MM.1S (cell line): ENCODE data around the gene SUPT4H1.

Experiments used
- DNase-seq: peaks from one replicate; pipeline ENCODE4 v3.0.0-alpha.2; 2015
- H2AFZ ChIP-seq: fragments of 300-600 bp; sonication (generic); 2 replicates; pipeline ENCODE4 v1.6.0; 2016; ENCODE audit warnings: antibody characterized with exemption, low read length
- H3F3A ChIP-seq: fragments of 300-600 bp; sonication (generic); 2 replicates; pipeline ENCODE4 v1.6.1; 2016; ENCODE audit warnings: mild to moderate bottlenecking, antibody characterized with exemption, low read length, moderate library complexity, mixed read lengths; ENCODE audit not compliant: insufficient read depth
- H3K27ac ChIP-seq: fragments of 300-600 bp; sonication (generic); 2 replicates; pipeline ENCODE4 v1.5.1; 2016; ENCODE audit warnings: mild to moderate bottlenecking, low read length
- H3K27me3 ChIP-seq: fragments of 300-600 bp; sonication (generic); replicated peaks from 2 replicates; pipeline ENCODE4 v1.6.0; 2016; ENCODE audit warnings: low read length; ENCODE audit not compliant: insufficient read depth
- H3K36me3 ChIP-seq: fragments of 300-600 bp; sonication (generic); replicated peaks from 2 replicates; pipeline ENCODE4 v1.6.1; 2016; ENCODE audit warnings: mild to moderate bottlenecking, low read length, mixed read lengths; ENCODE audit not compliant: insufficient read depth
- H3K4me1 ChIP-seq: fragments of 300-600 bp; sonication (generic); 2 replicates; pipeline ENCODE4 v1.6.1; 2016; ENCODE audit warnings: low read length, mixed read lengths
- H3K4me2 ChIP-seq: fragments of 300-600 bp; sonication (generic); 2 replicates; pipeline ENCODE4 v1.6.0; 2016; ENCODE audit warnings: low read depth, low read length
- H3K4me3 ChIP-seq: fragments of 300-600 bp; sonication (generic); 2 replicates; pipeline ENCODE4 v1.5.1; 2016; ENCODE audit warnings: low read length, mixed read lengths
- H3K79me2 ChIP-seq: fragments of 300-600 bp; sonication (generic); 2 replicates; pipeline ENCODE4 v1.6.1; 2016; ENCODE audit warnings: mixed run types, low read length, mixed read lengths
- H3K9ac ChIP-seq: fragments of 300-600 bp; sonication (generic); 2 replicates; pipeline ENCODE4 v1.6.1; 2016; ENCODE audit warnings: low read length, mixed read lengths
- H3K9me2 ChIP-seq: fragments of 300-600 bp; sonication (generic); replicated peaks from 2 replicates; pipeline ENCODE4 v1.6.1; 2016; ENCODE audit warnings: mild to moderate bottlenecking, low read length, mixed read lengths; ENCODE audit not compliant: insufficient read depth
- H3K9me3 ChIP-seq: fragments of 300-600 bp; sonication (generic); replicated peaks from 2 replicates; pipeline ENCODE4 v1.6.1; 2016; ENCODE audit warnings: mild to moderate bottlenecking, low read length, mixed read lengths; ENCODE audit not compliant: insufficient read depth
- H4K20me1 ChIP-seq: fragments of 300-600 bp; sonication (generic); 2 replicates; pipeline ENCODE4 v1.6.1; 2016; ENCODE audit warnings: mild to moderate bottlenecking, low read length, moderate library complexity, mixed read lengths; ENCODE audit not compliant: insufficient read depth
- EZH2 ChIP-seq: fragments of 300-600 bp; sonication (generic); optimal IDR thresholded peaks from 2 replicates; pipeline ENCODE3; 2017; ENCODE audit warnings: low read depth, mild to moderate bottlenecking, antibody characterized with exemption, low read length, mixed read lengths
- EZH2phosphoT487 ChIP-seq: fragments of 300-600 bp; sonication (generic); IDR thresholded peaks from 2 replicates; pipeline ENCODE4 v1.6.1; 2018; ENCODE audit warnings: antibody characterized with exemption, low read length
- TF ChIP-seq, protein P1 (sequence below): fragments of 300-600 bp; sonication (generic); IDR thresholded peaks from 2 replicates; pipeline ENCODE4 v1.5.1; 2016; ENCODE audit warnings: antibody characterized with exemption, low read length, mixed read lengths

The SUPT4H1 gene

DNA sequence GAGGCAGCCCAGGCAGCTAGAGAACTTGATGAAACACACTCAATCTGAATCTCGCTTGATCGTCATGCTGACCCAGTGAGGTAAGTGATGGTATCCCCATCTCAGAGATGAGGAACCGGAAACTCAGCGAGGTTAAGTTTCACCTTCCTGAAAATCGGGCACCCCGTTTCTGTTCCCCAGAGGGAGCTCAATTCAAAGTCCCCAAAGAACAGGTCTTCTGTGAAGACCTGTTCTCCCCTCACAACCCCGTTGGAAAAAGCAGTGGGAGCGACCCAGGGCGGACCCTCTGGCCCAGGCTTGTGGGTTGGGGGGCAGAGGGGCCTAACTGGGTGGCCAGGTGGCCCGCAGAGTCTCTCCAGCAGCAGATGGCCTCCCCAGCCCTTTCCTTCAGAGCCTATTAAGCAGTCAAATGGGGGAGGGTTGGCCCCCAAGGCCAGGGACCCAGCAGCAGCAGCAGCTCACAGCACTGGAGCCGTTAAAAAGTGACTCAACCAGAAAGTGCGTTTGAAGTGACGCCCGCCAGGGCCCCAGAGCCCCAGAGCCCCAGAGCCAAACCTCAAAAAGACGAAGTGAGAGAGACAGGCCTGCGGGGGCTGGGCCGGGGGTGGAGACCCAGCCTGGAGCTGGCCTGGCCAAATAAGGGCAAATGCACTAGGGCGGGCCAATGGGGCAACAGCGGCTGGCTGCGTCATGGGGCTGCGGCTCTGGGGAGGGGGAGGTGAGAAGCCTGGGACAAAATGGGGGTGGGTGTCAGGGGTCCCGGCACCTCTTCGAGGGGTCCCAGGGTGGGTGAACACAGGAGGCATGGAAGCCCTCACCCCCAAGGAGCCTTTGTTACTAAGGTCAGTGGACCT is 14.2 kb downstream of the SUPT4H1 start:
- H3K9me3 ChIP-seq = no peaks in the 10 kb centered on the region
- no peaks in the 10 kb centered on the region for H3K9me2 ChIP-seq
- peaks cover 79% of the 10 kb centered on the region for H3K4me1 ChIP-seq
- H3K79me2 ChIP-seq = peaks cover 83% of the 10 kb centered on the region
- peak overlapping the region; percentile 68 for H3K4me3 ChIP-seq
- H3K9ac ChIP-seq = peak overlapping the region; percentile 99
- DNase-seq = peak; percentile 95
- TF ChIP-seq EZH2 (no peak), EZH2phosphoT487 (no peak)
- TF ChIP-seq, protein P1, sequence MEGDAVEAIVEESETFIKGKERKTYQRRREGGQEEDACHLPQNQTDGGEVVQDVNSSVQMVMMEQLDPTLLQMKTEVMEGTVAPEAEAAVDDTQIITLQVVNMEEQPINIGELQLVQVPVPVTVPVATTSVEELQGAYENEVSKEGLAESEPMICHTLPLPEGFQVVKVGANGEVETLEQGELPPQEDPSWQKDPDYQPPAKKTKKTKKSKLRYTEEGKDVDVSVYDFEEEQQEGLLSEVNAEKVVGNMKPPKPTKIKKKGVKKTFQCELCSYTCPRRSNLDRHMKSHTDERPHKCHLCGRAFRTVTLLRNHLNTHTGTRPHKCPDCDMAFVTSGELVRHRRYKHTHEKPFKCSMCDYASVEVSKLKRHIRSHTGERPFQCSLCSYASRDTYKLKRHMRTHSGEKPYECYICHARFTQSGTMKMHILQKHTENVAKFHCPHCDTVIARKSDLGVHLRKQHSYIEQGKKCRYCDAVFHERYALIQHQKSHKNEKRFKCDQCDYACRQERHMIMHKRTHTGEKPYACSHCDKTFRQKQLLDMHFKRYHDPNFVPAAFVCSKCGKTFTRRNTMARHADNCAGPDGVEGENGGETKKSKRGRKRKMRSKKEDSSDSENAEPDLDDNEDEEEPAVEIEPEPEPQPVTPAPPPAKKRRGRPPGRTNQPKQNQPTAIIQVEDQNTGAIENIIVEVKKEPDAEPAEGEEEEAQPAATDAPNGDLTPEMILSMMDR = no peak
- no peak overlapping the region for H2AFZ ChIP-seq
- no peaks in the 10 kb centered on the region for H4K20me1 ChIP-seq
- H3K27ac ChIP-seq = peak overlapping the region; percentile 100
- peaks cover 79% of the 10 kb centered on the region for H3F3A ChIP-seq
- H3K4me2 ChIP-seq = peak overlapping the region; percentile 99
- H3K27me3 ChIP-seq = no peaks in the 10 kb centered on the region
- H3K36me3 ChIP-seq = no peaks in the 10 kb centered on the region

DNA sequence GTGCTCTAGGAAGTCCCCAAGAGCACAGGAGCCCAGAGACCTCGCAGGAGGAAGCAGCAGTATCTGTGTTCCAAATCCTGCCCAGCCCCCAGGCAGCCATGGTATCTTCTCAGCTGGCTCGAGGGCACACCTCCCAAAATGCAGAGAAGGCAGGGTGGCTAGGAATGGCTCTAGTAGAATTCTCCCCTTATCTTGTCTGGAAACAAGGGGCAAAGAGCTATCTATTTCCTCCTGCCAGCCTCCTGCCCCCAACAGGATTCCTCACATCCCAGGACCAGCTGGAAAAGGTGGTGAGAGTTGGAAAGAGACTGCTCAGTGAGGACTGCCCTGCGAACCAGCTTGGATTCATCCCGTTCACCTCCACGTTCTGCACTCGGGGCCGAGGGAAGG is 14.8 kb downstream of the SUPT4H1 start:
- peak overlapping the region; percentile 99 for H3K9ac ChIP-seq
- H3K27me3 ChIP-seq = no peaks in the 10 kb centered on the region
- H3K4me1 ChIP-seq = peaks cover 76% of the 10 kb centered on the region
- H2AFZ ChIP-seq = no peak overlapping the region
- H3K27ac ChIP-seq = peak overlapping the region; percentile 100
- peaks cover 83% of the 10 kb centered on the region for H3K79me2 ChIP-seq
- no peaks in the 10 kb centered on the region for H3K9me3 ChIP-seq
- H3K36me3 ChIP-seq = peaks cover under 1% of the 10 kb centered on the region; the same call in 1 of the 2 replicates
- H3K4me3 ChIP-seq = peak overlapping the region; percentile 68
- DNase-seq = peak; percentile 50
- H3F3A ChIP-seq = peaks cover 78% of the 10 kb centered on the region
- H3K4me2 ChIP-seq = peak overlapping the region; percentile 99
- TF ChIP-seq, protein P1 = no peak
- no peak for TF ChIP-seq EZH2
- TF ChIP-seq EZH2phosphoT487 = no peak
- H4K20me1 ChIP-seq = no peaks in the 10 kb centered on the region
- H3K9me2 ChIP-seq = no peaks in the 10 kb centered on the region

DNA sequence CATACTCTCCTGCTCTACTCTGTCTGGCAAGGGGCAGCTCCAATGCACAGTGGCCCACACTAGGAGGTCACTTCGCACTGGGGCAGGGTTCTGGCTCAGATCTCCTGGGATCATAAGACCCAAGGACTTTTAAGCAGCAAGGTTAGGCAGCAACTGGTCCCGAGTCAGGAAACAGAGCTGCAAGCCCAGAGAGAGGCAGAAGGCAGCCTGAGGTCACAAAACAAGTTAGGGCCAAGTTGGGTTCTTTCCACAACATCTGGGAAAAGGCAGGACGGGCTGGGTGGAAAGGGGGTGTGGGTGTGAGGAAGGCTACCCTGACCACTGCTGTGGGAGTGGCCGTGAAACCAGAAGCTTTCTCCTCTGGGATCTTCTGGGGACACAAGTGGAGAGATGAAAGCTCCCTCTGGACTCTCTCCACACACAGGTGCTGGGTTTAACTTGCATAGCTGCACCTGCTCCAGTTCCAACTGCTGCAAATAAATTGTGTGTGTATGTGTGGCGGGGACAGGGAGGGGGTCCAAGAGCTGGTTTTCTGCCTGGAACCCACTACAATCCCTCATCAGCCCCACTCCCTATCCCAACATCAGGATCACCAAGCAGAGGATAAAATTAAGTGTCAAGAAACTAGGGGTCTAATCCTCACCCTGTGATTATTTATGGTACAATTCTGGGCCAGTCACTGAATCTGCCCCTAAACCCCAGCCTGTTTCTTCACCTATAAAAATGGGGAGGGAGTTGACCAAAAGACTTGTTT is 15.4 kb downstream of the SUPT4H1 start:
- TF ChIP-seq EZH2phosphoT487 = no peak
- TF ChIP-seq, protein P1 = no peak
- TF ChIP-seq EZH2 = no peak
- peak overlapping the region; percentile 99 for H3K9ac ChIP-seq
- peaks cover 80% of the 10 kb centered on the region for H3F3A ChIP-seq
- no peaks in the 10 kb centered on the region for H3K9me3 ChIP-seq
- no peak overlapping the region for H2AFZ ChIP-seq
- no peaks in the 10 kb centered on the region for H3K9me2 ChIP-seq
- DNase-seq = peak; percentile 50
- H4K20me1 ChIP-seq = peaks cover 3% of the 10 kb centered on the region; the same call in 1 of the 2 replicates
- H3K4me1 ChIP-seq = peaks cover 71% of the 10 kb centered on the region
- peak overlapping the region; percentile 100 for H3K27ac ChIP-seq
- peaks cover 83% of the 10 kb centered on the region for H3K79me2 ChIP-seq
- peaks cover 6% of the 10 kb centered on the region for H3K36me3 ChIP-seq
- peak overlapping the region; percentile 99 for H3K4me2 ChIP-seq
- H3K4me3 ChIP-seq = peak overlapping the region; percentile 68
- H3K27me3 ChIP-seq = no peaks in the 10 kb centered on the region
